Muscle layer of colon (tissue), 2 donors: ENCODE data around the gene B4GALT1.

Experiments used
- H3K27ac ChIP-seq: one replicate; pipeline ENCODE4 v1.7.0; 2013; ENCODE audit warnings: low read depth, mild to moderate bottlenecking, low read length, moderate library complexity
- H3K27me3 ChIP-seq, 2 donors: one replicate each; pipeline ENCODE4 v1.7.0; 2013; ENCODE audit warnings: low read length in 2 of 2, mild to moderate bottlenecking in 2 of 2; ENCODE audit not compliant: insufficient read depth in 2 of 2, control insufficient read depth in 1 of 2
- H3K36me3 ChIP-seq: one replicate; pipeline ENCODE4 v1.7.0; 2013; ENCODE audit warnings: mild to moderate bottlenecking, low read length; ENCODE audit not compliant: insufficient read depth
- H3K4me1 ChIP-seq: one replicate; pipeline ENCODE4 v1.7.0; 2013; ENCODE audit warnings: mild to moderate bottlenecking, low read length; ENCODE audit not compliant: insufficient read depth
- H3K4me3 ChIP-seq, 2 donors: one replicate each; pipeline ENCODE4 v1.7.0; 2013; ENCODE audit warnings: low read length in 2 of 2, low read depth in 1 of 2, mild to moderate bottlenecking in 1 of 2, moderate library complexity in 1 of 2
- H3K9ac ChIP-seq: one replicate; pipeline ENCODE4 v1.7.0; 2013; ENCODE audit warnings: low read length
- H3K9me3 ChIP-seq: one replicate; pipeline ENCODE4 v1.7.0; 2013; ENCODE audit warnings: mild to moderate bottlenecking, low read length
- donor health status: abdominal sarcoma.
- donor health status: Adenocarcinoma of cecum.

Gene B4GALT1

DNA sequence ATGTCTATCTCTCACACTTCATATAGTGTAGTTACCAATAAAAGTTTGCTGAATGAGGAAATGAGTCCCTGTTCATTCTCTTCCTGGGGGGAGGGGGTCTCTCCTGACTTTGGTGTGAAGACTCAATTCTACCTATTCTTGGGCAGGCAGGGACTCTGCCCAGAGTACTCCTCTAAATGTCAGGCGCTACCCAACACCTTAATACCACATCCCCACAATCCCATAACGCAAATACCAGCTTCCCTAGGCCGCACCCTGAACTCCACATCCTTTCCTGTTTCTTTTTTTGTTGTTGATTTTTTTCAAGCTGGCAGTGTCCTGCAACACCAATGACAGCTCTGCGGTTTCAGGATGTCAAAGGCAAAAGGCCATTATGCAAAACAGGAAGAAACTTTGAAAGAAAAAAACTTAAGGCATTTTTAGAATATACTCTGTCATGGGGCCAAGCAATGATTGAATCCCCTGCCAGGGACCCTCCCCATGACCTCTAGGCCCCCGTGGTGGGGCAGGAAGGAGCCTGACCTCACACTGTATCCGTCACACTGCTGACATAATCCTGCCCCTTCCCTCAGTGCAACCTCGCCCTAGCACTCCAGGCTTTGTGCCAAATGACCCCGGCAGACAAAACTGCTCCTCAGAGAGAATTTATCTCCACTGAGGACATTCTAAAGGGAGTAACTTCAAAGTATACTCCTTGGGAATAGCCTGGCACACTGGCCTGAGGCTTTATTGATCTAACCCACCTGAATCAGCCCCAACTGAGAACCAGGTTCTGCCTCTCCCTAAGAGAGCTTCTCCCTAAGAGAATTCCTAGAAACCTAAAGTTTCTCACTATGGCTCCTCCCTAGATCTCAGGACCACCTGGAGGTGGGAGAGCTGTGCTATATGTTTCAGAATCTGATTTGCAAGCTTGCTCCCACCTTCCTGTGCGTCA is 8.0 kb downstream of the B4GALT1 start:
- peak overlapping the region in 1 of 2 donors; percentile 15 for H3K4me3 ChIP-seq
- H3K9me3 ChIP-seq = no peaks in the 10 kb centered on the region
- peaks cover 96% of the 10 kb centered on the region for H3K4me1 ChIP-seq
- no peaks in the 10 kb centered on the region for H3K27me3 ChIP-seq
- H3K27ac ChIP-seq = peak overlapping the region; percentile 21
- H3K36me3 ChIP-seq = no peaks in the 10 kb centered on the region
- peak overlapping the region; percentile 38 for H3K9ac ChIP-seq

DNA sequence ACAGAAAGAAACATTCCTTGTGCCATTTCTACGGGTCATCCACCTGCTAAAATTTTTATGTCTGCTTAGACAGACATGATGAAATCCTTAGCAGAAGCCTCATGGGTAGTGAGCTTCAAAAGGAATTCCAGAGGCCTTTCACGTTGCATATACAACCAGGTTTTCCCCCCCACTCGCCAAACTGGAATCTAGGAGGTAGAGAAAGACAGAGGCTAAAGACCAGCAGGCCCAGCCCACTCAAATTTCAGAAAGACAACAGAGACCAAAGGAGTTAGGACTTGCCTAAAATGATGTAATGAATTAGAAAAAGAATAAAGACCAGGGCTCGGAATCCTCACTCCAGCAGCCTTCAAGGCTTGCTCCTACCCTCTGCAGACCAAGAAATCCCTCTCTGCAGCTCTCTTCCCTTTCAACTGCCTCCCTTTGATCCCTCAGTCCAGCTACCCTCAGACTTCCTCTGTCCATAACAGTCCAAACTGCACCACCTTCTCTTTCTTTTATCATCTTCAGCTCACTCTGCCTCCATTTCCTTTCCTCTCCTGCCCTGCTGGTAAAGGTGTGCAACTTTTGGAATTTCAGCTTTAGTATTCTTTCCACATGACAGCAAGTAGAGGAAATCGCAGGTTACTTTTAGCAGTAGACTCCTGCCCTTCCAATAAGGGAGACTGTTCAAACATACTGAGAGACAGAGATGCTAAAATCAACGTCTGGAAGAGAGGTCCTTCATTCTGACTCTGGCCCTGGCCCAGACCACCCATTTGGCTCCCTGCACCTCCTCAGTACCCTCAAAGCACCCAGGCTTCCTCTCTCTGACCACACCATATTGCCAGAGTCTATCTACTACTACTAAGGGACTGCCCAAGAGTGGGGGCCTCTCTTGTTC is 8.9 kb downstream of the B4GALT1 start:
- no peaks in the 10 kb centered on the region for H3K27me3 ChIP-seq
- peaks cover 86% of the 10 kb centered on the region for H3K4me1 ChIP-seq
- H3K36me3 ChIP-seq = no peaks in the 10 kb centered on the region
- H3K9ac ChIP-seq = no peak overlapping the region
- no peak overlapping the region for H3K4me3 ChIP-seq
- H3K9me3 ChIP-seq = no peaks in the 10 kb centered on the region
- H3K27ac ChIP-seq = peak overlapping the region; percentile 28

DNA sequence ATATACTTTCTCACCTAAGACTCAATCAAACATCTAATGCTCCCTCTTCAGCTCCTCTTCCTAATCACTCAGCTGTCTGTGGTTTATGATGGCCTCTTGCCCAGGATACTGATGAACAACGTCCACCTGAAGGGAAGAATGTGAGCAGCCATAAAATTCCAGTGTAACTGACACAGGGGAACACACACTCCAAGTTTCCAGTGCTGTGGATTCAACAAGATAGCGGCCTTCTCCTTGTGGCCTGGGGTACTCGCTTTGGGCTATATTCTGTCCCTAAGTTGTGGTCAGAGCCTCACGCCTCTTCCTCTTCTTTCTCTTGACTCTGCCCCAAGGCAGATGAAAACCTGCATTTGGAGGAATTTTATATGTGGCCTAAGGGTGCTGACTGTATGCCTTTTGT is 11.7 kb downstream of the B4GALT1 start:
- Histone ChIP-seq H3K9ac (no peak overlapping the region), H3K27ac (no peak overlapping the region), H3K4me3 (no peak overlapping the region), H3K27me3 (no peaks in the 10 kb centered on the region), H3K9me3 (no peaks in the 10 kb centered on the region), H3K4me1 (peaks cover 77% of the 10 kb centered on the region), H3K36me3 (no peaks in the 10 kb centered on the region)

DNA sequence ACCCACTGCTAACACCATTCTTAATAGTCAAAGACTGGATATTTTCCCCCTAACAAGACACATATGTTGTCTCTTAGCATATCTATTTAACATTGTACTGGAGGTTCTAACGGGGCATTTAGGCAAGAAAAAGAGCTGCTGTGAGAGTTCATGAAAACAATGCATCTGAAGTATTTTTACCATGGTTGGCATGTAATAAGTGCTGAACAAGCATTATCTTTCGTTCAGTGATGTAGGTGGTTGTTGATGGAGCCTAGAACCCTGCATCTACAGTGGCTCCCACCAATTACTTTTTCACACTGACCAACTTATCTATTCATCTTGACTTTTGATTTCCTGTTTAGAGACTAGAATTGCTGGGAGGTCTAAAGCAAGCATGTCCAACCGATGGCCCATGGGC is 12.8 kb downstream of the B4GALT1 start:
- no peaks in the 10 kb centered on the region for H3K9me3 ChIP-seq
- H3K27me3 ChIP-seq = no peaks in the 10 kb centered on the region
- no peak overlapping the region for H3K4me3 ChIP-seq
- no peak overlapping the region for H3K27ac ChIP-seq
- H3K9ac ChIP-seq = no peak overlapping the region
- H3K4me1 ChIP-seq = peaks cover 70% of the 10 kb centered on the region
- no peaks in the 10 kb centered on the region for H3K36me3 ChIP-seq

DNA sequence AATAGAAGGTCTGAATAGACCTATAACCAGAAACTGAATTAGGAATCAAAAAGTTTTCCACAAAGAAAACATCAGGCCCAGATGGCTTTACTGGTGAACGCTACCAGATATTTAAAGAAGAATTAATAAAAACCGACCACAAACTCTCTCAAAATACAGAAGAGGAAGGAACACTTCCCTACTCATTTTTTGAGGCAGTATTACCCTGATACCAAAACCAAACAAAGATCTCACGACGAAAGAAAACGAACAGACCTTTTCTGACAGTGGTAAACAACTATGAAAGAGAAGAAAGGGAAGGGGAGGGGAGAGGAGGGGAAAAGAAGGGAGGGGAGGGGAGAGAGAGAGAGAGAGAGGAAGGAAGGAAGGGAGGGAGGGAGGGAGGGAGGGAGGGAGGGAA is 13.5 kb downstream of the B4GALT1 start:
- Histone ChIP-seq H3K9ac (no peak overlapping the region), H3K4me3 (no peak overlapping the region), H3K27me3 (no peaks in the 10 kb centered on the region), H3K9me3 (no peaks in the 10 kb centered on the region), H3K4me1 (peaks cover 63% of the 10 kb centered on the region), H3K27ac (no peak overlapping the region), H3K36me3 (no peaks in the 10 kb centered on the region)

DNA sequence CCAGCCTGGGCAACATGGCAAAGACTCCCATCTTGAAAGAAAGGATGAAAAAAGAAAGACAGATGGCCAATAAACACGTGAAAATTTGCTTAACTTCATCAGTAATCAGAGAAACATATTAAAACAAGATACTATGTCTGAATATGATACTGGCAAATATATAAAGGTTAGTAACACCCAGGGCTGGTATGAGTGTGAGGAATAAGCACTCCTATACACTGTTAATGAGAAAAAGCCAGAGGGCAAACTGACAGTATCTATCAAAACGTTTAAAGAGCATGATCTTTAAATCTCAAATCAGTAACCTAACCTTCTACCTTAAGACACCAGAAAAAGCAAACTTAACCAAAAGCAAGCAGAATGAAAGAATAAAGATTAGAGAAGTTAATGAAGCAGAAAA is 14.1 kb downstream of the B4GALT1 start:
- Histone ChIP-seq H3K27me3 (no peaks in the 10 kb centered on the region), H3K27ac (no peak overlapping the region), H3K4me3 (no peak overlapping the region), H3K9me3 (no peaks in the 10 kb centered on the region), H3K36me3 (no peaks in the 10 kb centered on the region), H3K4me1 (peaks cover 63% of the 10 kb centered on the region), H3K9ac (no peak overlapping the region)

DNA sequence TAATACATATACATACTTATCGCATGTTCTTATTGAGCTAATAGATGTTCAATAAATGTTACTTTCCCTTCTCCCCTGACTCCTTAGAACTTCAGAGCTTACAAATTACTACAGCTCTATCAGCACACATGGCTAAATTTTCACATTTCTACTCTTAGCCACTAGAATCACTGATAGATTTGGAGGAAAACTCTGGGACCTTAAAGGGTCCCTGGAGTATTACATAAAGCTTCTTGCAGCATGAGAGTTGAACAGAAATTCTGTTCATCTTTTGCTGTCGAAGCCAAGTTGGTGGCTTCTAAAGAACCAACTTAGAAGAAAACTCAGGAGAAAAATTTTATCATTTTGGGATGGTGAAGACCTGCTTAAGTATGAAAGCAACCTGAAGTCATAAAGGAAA is 15.5 kb downstream of the B4GALT1 start:
- H3K27ac ChIP-seq = peak overlapping the region; percentile 62
- H3K9ac ChIP-seq = peak overlapping the region; percentile 29
- no peaks in the 10 kb centered on the region for H3K9me3 ChIP-seq
- H3K36me3 ChIP-seq = no peaks in the 10 kb centered on the region
- no peaks in the 10 kb centered on the region for H3K27me3 ChIP-seq
- peak overlapping the region in 1 of 2 donors; percentile 36 for H3K4me3 ChIP-seq
- H3K4me1 ChIP-seq = peaks cover 52% of the 10 kb centered on the region

DNA sequence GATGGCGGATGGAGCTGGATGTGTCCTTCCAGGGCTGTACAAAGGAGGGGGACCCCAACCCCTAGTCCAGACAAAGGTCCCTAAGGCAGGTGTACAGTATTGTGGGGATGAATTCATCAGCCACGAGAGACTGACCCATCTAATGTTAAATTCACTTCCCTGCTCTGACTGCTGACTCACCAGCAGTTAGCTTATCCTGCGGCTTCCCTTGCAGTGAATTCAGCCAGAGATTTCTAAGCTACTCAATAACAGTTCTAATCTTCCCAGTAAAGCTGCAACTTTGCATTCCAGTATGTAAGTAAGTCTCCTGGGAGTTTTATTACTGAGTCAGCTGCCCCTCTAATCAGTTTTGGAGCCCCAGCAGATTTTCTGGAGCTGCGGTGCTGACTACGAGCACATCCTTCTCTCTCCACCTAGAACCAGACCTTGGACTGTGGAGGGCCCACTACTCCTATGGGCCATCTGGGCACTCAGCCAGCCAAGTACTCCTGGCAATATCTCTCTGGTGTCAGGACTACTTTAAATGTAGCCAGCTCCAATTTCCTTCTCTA is 16.1 kb downstream of the B4GALT1 start:
- Histone ChIP-seq H3K27me3 (no peaks in the 10 kb centered on the region), H3K36me3 (no peaks in the 10 kb centered on the region), H3K9me3 (no peaks in the 10 kb centered on the region), H3K4me3 (peak overlapping the region in 1 of 2 donors; percentile 36), H3K4me1 (peaks cover 52% of the 10 kb centered on the region), H3K27ac (peak overlapping the region; percentile 62), H3K9ac (peak overlapping the region; percentile 29)

DNA sequence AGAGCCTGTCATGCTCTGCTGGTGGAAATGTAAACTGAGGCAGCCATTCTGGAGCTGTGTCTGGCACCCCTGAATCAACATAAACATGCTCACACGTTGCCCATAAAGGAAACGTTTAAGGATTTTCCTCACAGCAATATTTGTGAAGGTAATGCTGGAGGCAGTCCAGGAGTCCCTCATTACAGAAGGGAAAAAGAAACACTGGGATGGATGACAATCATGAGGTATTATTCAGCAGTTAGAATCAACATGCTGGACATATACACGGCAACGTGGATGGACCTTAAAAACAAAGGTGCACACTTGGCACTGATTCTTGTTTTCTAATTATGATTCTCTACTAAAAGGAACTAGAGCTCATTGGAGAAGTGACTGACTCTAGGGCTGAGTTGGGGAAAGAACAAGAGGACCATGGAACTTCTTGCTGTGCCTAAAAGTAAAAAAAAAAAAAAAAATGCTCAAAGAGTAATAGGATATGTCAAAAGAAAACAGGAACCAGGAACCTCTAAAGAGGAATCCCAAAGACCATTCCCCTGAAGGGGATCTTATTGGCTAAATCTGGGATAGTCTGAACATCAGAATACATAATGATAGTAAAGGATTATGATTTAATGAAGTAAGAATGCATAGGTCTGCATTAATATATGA is 18.6 kb downstream of the B4GALT1 start:
- no peak overlapping the region for H3K9ac ChIP-seq
- H3K4me1 ChIP-seq = peaks cover 49% of the 10 kb centered on the region
- H3K27ac ChIP-seq = peak overlapping the region; percentile 12
- H3K9me3 ChIP-seq = no peaks in the 10 kb centered on the region
- H3K36me3 ChIP-seq = no peaks in the 10 kb centered on the region
- no peaks in the 10 kb centered on the region for H3K27me3 ChIP-seq
- no peak overlapping the region for H3K4me3 ChIP-seq

DNA sequence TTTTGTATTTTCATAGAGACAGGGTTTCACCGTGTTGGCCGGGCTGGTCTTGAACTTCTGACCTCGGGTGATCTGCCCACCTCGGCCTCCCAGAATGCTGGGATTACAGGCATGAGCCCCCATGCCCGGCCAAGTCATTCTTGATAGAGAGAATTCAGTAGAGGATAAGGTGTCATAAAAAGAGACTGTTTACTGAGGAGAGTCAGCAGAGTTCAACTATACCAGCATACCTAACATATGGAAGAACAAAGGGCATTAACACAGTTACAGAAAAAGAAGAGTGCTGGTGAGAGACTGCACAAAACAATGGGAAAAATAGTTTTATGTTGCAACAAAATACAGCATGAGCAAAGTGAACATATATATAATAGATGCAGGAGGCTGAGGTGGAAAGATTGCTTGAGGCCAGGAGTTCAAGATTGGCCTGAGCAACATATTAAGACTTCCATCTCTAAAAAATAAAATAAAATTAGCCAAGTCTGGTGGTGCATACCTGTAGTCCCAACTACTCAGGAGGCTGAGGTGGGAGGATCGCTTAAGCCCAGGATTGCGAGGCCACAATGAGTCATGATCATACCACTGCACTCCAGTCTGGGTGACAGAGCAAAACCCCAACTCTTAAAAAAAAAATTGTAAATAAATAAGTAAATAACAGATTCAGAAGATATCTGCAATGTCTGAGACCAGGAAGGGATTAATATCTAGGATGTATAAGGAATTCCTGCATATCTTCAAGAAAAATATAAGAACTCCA is 19.5 kb downstream of the B4GALT1 start:
- Histone ChIP-seq H3K9me3 (no peaks in the 10 kb centered on the region), H3K4me3 (no peak overlapping the region), H3K36me3 (no peaks in the 10 kb centered on the region), H3K4me1 (peaks cover 56% of the 10 kb centered on the region), H3K27ac (peak overlapping the region; percentile 12), H3K27me3 (no peaks in the 10 kb centered on the region), H3K9ac (no peak overlapping the region)
